Loucy (cell line): ENCODE data around the gene MLNR.

Experiments used
- EZH2phosphoT487 ChIP-seq: fragments of 200-600 bp; IDR thresholded peaks from 2 replicates; pipeline ENCODE4 v1.6.1; 2018; ENCODE audit warnings: antibody characterized with exemption, mild to moderate bottlenecking, moderate library complexity, borderline replicate concordance
- TF ChIP-seq, protein P1 (sequence below): fragments of 200-600 bp; sonication (generic); conservative IDR thresholded peaks from 2 replicates; pipeline ENCODE4 v1.5.1; 2014; ENCODE audit warnings: mild to moderate bottlenecking, antibody characterized with exemption, low read length

DNA sequence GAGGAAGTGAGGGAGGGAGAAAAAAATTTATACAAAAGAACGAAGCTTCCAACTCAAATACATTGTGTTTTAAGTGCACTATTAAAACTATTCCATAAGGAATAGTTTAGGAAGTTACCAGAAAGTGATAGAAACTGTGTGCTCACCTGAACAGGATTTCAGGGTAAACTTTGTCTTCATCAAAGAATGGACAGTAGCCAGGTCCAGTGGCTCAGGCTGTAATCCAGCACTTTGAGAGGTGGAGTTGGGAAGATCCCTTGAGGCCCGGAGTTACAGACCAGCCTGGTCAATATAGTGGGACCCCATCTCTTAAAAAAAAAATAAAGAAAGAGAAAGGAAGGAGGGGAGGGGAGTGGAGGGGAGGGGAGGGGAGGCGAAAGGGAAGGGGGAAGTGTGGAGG, 14.6 kb downstream of the MLNR start:
- TF ChIP-seq, protein P1, sequence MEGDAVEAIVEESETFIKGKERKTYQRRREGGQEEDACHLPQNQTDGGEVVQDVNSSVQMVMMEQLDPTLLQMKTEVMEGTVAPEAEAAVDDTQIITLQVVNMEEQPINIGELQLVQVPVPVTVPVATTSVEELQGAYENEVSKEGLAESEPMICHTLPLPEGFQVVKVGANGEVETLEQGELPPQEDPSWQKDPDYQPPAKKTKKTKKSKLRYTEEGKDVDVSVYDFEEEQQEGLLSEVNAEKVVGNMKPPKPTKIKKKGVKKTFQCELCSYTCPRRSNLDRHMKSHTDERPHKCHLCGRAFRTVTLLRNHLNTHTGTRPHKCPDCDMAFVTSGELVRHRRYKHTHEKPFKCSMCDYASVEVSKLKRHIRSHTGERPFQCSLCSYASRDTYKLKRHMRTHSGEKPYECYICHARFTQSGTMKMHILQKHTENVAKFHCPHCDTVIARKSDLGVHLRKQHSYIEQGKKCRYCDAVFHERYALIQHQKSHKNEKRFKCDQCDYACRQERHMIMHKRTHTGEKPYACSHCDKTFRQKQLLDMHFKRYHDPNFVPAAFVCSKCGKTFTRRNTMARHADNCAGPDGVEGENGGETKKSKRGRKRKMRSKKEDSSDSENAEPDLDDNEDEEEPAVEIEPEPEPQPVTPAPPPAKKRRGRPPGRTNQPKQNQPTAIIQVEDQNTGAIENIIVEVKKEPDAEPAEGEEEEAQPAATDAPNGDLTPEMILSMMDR: no peak
- no peak for TF ChIP-seq EZH2phosphoT487
